Measurements from ENCODE around the gene MAPK9.

MAPK9 gene

DNA sequence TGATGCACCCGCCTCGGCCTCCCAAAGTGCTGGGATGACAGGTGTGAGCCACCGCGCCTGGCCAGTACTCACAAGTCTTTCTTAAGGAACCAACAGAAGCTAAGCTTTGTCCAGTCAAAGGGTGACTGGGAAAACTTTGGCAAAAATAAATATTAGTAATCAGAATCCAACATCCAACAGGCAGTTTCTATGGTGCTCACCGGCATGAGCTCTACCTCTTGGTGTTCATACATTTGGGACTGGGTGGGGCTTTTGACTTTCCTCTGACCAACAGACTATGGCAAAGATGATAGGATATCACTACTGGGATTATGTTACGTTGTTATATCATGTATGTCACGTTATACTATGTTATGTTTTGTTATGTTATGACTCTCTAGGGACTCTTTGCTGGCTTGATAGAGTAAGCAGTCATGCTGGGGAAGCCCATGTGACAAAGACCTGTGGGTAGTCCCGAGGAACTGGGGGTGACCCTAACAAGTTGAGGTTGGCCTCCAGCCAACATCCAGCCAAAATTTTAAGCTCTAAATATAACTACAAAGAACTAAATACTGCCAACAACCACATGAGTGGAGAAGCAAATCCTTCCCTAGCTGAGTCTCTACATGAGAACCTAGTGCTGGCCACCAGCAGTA, 88.8 kb downstream of the MAPK9 start:
- H3K27ac ChIP-seq: no peak overlapping the region
- TF ChIP-seq, protein P1, sequence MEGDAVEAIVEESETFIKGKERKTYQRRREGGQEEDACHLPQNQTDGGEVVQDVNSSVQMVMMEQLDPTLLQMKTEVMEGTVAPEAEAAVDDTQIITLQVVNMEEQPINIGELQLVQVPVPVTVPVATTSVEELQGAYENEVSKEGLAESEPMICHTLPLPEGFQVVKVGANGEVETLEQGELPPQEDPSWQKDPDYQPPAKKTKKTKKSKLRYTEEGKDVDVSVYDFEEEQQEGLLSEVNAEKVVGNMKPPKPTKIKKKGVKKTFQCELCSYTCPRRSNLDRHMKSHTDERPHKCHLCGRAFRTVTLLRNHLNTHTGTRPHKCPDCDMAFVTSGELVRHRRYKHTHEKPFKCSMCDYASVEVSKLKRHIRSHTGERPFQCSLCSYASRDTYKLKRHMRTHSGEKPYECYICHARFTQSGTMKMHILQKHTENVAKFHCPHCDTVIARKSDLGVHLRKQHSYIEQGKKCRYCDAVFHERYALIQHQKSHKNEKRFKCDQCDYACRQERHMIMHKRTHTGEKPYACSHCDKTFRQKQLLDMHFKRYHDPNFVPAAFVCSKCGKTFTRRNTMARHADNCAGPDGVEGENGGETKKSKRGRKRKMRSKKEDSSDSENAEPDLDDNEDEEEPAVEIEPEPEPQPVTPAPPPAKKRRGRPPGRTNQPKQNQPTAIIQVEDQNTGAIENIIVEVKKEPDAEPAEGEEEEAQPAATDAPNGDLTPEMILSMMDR (conservative IDR thresholded peaks at IDR 0.05): no peak
- TF ChIP-seq ZFX (IDR thresholded peaks at IDR 0.05): no peak

DNA sequence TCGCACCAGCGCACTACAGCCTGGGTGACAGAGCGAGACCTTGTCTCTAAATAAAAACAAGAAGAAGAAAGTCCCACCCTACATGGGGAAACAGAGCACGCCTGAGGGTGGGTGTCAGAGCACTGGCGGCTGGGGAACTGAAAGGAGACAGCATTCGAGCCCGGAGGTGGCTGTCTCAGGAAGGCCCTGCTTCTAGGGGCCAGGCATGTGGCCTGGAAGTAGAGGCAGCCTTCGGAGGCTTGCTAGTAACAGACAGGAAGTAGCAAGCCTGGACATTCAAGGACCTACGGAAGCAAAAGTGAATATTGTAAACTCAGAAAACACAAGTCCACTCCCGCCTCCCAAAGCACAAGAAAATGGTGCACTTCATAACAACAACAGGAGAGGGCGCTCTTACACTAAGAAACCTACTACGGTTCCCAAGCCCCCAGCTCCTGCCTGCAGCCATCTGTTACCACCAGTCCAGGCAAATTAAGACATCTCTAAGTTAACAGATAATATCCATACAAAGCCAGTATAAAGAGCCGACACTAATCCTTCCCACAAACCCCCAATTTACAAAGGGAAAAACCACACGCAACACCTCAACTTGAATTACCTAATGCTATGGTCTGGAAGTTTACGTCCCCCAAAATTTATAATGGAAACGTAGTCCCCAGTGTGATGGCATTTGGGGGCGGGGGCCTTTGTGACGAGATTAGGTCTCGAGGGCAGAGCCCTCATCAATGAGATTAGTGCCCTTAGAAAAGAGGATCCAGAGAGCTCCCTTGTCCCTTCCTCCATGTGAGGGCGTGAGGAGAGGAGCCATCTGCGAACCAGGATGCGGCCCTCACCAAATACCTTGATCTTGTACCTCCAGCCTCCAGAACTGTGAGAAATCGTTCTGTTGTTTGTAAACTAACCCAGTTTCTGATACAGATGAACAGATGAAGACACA, 90.6 kb downstream of the MAPK9 start:
- no peak overlapping the region for H3K27ac ChIP-seq
- TF ChIP-seq, protein P1 (conservative IDR thresholded peaks at IDR 0.05): peak; percentile 75
- no peak for TF ChIP-seq ZFX (IDR thresholded peaks at IDR 0.05)

DNA sequence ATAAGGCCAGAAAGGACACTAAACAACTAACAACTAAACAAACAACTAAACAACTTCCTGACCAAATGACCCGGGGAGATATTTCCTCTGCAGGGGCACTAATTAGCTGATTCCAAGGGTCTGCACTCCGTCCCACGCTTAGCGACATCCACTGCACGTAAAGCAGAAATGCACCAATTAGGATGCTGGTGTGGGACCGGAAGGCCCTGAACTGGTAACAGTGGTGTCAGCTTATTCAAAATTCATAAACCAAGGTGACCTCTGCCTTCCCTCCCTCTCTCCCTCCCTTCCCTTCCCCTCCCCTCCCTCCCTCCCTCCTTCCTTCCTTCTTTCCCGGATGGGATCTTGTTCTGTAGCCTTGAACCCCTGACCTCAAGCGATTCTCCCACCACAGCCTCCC, 92.5 kb downstream of the MAPK9 start:
- TF ChIP-seq ZFX (IDR thresholded peaks at IDR 0.05): no peak
- TF ChIP-seq, protein P1 (conservative IDR thresholded peaks at IDR 0.05): no peak
- no peak overlapping the region for H3K27ac ChIP-seq

DNA sequence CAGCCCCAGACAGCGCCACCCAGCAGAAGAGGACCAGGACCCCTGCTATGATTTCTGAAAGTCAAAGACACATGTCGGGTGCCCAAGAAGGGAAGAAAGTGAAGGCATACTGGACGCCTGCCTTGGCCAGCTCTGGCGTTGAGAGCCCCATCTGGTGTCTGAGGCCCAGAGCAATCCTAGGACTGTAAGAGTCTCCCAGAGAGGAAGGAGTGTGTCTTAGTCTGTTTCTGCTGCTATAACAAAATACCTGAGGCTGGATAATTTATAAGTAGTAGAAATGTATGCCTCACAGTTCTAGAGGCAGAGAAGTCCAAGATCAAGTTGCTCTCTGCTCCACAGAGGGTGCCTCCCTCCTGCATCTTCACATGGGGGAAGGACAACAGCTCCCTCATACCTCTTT, 93.7 kb downstream of the MAPK9 start:
- H3K27ac ChIP-seq: no peak overlapping the region

DNA sequence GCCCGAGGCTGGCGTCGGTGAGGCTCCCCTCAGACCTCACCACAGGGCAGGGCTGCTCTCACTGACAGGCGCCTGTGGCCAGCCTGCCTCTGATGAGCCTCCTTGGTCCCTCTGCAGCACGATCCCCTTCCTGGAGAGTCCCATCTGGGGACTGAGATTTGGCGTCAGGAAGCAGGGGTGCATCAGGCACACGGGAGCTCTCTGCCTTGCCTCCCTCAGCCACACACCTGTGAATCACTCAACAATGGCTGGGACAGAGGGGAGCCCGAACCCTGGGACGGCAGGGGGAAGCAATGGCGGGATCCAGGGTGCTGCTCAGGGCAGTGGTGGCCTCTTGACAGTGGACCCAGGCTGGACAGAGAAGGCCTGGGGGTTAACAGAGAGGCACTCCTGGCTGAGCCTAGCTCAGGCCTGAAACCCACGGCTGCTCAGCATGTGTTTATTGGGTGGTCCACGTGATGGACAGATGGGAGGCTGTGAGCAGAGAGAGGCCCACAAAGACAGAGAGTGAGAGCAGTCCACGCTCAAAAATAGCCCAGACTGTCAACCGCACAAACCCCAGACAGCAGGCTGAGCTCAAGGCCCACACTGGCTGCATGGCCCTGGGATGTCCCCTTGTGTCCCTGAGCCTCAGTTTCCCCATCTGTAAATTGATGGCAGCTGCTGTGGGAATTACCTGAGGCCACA, 94.7 kb downstream of the MAPK9 start:
- H3K27ac ChIP-seq: no peak overlapping the region
- TF ChIP-seq, protein P1 (conservative IDR thresholded peaks at IDR 0.05): no peak
- TF ChIP-seq ZFX (IDR thresholded peaks at IDR 0.05): no peak

More for the DNA sequence above, 93.7 kb downstream of the MAPK9 start:
- TF ChIP-seq, protein P1 (conservative IDR thresholded peaks at IDR 0.05): no peak
- no peak for TF ChIP-seq ZFX (IDR thresholded peaks at IDR 0.05)

DNA sequence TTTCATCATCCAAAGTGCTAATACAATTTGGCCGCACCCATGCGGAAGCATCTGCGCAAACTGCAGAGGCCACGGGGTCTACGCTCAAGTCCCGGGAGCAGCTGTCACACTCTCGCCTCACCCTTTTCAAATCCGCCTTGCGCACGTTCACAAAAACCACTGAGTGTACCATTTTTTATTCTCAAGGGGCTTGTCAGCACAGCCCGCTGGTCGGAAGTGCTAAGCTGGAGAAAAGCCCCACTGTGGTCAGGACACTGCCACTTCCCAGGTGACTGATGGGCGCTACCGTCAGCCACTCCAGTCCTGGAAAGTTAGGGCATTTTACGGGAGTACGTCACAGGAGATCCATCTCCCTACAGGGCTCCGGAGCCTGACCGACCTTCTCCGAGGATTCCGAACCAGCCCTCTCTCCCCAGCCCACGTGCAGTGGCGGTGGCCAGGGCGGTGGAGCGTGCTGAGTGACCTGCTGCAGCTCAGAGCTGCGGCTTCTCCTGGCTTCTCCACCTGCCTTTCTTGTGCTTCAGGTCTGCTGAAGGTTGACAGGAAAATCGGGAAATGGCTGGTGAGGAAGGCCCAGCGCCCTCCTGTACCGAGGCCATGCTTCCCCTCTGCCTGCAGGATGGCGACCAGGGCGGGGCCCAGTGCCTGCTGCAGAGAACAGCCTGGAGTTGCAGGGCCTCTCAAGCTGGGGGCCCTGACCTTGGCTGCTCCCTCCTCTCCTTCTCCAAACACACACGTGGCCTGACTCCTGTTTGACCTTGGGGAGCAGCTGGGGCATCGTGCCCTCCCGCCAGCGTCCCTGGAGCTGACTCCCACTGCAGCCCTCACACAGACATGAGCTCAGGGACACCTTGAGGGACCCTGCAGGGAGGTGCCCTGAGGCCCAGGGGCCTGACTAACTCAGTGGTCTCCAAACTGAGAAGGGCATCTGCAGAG, 97.2 kb downstream of the MAPK9 start:
- no peak overlapping the region for H3K27ac ChIP-seq
- TF ChIP-seq, protein P1 (conservative IDR thresholded peaks at IDR 0.05): no peak
